ENCODE measurements around the gene FCMR.
"Not testable (repeated sequence)": the region's sequence is repeated elsewhere in the genome, so short reads cannot be mapped to it uniquely, and the experiment has no call there.

FCMR gene

GRCh38 chr1:206949208-206949607 is 27.5 kb upstream of the FCMR start:
- no peak for DNase-seq

GRCh38 chr1:206947255-206947654 is 25.5 kb upstream of the FCMR start:
- no peak for DNase-seq

- no peak for DNase-seq
Observed at GRCh38 chr1:206946261-206946660, 24.5 kb upstream of the FCMR start, which contains the start of gene PIGR. PIGR (minus strand) TSS chr1:206946466; CDS start chr1:206940531, 5,935 bp downstream.

GRCh38 chr1:206945779-206946178 is 24.0 kb upstream of the FCMR start:
- DNase-seq: no peak

- DNase-seq: no peak
Observed at GRCh38 chr1:206944703-206945102, 23.0 kb upstream of the FCMR start.

- DNase-seq: no peak
Observed at GRCh38 chr1:206941766-206942418, 20.2 kb upstream of the FCMR start.

- DNase-seq: no peak
Observed at GRCh38 chr1:206940588-206940936, 18.8 kb upstream of the FCMR start.

- no peak for DNase-seq
Observed at GRCh38 chr1:206939841-206940587, 18.3 kb upstream of the FCMR start.

- no peak for DNase-seq
Observed at GRCh38 chr1:206939131-206939530, 17.4 kb upstream of the FCMR start.

- no peak for DNase-seq
Observed at GRCh38 chr1:206937425-206937824, 15.7 kb upstream of the FCMR start.

- DNase-seq: peak; percentile 17 to 67
Observed at GRCh38 chr1:206935491-206936067, 13.8 kb upstream of the FCMR start.

GRCh38 chr1:206933333-206933945 is 11.7 kb upstream of the FCMR start:
- no peak for DNase-seq

- no peak for DNase-seq
Observed at GRCh38 chr1:206932177-206932576, 10.4 kb upstream of the FCMR start.

GRCh38 chr1:206931709-206932108 is 10.0 kb upstream of the FCMR start:
- no peak for DNase-seq

- DNase-seq: peak in 1 of 2 donors; percentile 21
Observed at GRCh38 chr1:206930210-206930798, 8.6 kb upstream of the FCMR start.

GRCh38 chr1:206929524-206929923 is 7.8 kb upstream of the FCMR start:
- DNase-seq: no peak

GRCh38 chr1:206926286-206926685 is 4.5 kb upstream of the FCMR start:
- no peak for DNase-seq

GRCh38 chr1:206925106-206925736 is 3.5 kb upstream of the FCMR start:
- no peak for DNase-seq

GRCh38 chr1:206924592-206925105 is 2.9 kb upstream of the FCMR start:
- DNase-seq: no peak

GRCh38 chr1:206923961-206924557 is 2.3 kb upstream of the FCMR start:
- not testable (repeated sequence) for DNase-seq

GRCh38 chr1:206923009-206923960 is 1.5 kb upstream of the FCMR start:
- DNase-seq: peak in 1 of 2 donors; percentile 86

Data from bone marrow (tissue), 2 donors.